Stimulated activated CD8-positive, alpha-beta memory T cell treated with anti-CD3 and anti-CD28 coated beads, Interleukin-15, amount 100 ng/mL, for 4 hours (primary cell): Measurements from ENCODE around the gene CHRNB1.
"Not testable (repeated sequence)": the region's sequence is repeated elsewhere in the genome, so short reads cannot be mapped to it uniquely, and the experiment has no call there.

Experiments used
- DNase-seq, 2 donors: peaks; one replicate each; pipeline ENCODE4 v3.0.0-alpha.2; 2020; ENCODE audit warnings: low read depth in 2 of 2

The CHRNB1 gene

DNA sequence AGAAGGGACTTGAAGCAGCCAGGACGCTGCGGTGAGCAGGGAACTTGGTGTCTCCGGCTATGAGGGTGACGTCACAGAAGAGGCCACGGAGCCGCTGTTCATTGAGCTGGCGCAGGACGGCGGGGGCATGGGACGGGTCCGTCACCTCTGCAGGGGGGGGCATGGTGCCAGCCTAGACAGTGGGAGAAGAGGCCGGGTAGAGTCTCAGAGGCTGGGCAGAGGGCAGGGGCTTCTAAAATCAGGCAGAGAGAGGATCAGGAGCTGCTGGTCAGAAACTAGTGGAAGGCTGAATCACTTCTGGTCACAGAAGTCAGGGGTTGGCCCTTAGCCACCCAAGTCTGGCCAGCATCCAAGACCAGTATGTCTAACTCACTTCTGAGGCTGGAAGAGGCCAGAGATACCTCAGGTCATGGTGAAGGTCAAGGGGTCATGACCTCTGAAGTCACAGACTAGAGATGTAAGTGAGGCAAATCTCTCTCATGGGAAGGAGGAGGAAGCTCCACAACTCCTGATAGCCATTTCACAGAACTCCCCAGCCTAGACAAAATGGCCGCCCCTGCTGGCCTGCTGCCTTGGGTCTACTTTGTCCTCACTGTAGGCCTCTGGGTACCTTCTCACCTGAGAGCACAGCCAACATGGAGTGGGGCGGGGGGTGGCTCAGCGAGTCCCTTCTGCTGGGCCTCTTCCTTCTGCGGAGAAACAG is 21.9 kb downstream of the CHRNB1 start:
- DNase-seq: no peak

GRCh38 chr17:7467498-7467897 is 22.6 kb downstream of the CHRNB1 start:
- no peak for DNase-seq

GRCh38 chr17:7468290-7468689 is 23.4 kb downstream of the CHRNB1 start:
- no peak for DNase-seq

DNA sequence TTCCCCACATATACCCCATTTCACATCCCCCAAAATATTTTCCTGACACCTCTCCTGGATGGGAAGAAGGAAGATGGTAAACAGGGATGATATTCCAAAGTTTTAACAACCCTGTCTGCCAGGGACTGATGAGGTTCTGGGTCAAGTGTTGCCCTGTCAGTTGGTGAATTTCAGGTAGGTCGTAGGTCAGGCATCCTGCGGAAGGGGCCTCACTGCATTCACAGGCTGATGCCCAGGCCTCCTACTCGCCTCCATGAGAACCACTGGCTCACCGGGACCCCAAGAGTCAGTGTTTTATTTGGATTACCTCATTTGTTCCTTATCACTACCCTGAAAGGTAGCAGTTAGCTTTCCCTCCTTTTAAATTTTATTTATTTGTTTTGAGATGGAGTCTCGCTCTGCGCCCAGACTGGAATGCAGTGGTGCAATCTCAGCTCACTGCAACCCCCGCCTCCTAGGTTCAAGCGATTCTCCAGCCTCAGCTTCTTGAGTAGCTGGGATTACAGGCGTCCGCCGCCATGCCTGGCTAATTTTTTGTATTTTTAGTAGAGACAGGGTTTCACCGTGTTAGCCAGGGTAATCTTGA is 24.0 kb downstream of the CHRNB1 start:
- no peak for DNase-seq

DNA sequence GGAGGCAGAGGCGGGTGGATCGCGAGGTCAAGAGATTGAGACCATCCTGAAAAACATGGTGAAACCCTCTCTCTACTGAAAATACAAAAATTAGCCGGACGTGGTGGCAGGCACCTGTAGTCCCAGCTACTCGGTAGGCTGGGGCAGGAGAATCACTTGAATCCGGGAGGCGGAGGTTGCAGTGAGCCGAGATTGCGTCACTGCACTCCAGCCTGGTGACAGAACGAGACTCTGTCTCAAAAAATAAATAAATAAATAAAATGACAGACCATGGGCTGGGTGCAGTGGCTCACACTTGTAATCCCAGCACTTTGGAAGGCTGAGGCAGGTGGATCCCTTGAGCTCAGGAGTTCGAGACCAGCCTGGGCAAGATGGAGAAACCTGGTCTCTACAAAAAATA is 25.0 kb downstream of the CHRNB1 start:
- DNase-seq: not testable (repeated sequence)

GRCh38 chr17:7470457-7470973 is 25.7 kb downstream of the CHRNB1 start:
- DNase-seq: not testable (repeated sequence)

DNA sequence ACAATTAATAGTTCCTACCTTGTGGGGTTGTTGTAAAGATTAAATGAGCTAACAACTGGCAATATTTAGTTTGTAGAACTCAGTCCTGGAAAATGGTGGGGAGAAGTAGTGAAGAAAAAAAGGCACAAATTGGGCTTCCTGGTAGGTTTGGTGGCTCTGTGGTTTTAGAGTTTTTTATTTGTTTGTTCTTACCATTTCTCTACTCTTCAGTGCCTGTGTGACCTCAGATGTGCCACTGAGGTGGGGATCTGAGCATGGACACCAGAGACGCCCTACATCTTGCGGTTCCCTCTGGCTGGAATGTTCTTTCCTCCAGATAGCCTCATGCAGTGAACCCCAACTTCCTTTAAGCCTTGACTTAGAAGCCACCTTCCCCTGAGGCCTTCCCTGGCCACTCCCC is 26.9 kb downstream of the CHRNB1 start:
- DNase-seq: no peak

DNA sequence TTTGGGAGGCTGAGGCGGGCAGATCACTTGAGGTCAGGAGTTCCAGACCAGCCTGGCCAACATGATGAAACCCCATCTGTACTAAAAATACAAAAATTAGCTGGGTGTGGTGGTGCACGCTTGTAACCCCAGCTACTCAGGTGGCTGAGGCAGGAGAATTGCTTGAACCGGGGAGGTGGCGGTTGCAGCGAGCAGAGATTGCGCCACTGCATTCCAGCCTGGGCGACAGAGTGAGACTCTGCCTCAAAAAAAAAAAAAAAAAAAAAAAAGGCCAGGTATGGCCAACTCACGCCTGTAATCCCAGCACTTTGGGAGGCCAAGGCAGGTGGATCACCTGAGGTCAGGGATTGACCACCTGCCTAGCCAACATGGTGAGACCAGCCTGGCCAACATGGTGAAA is 29.9 kb downstream of the CHRNB1 start:
- DNase-seq: not testable (repeated sequence)

- DNase-seq: no peak
Observed at GRCh38 chr17:7475764-7476422, 31.0 kb downstream of the CHRNB1 start.

GRCh38 chr17:7476494-7476893 is 31.6 kb downstream of the CHRNB1 start:
- no peak for DNase-seq

DNA sequence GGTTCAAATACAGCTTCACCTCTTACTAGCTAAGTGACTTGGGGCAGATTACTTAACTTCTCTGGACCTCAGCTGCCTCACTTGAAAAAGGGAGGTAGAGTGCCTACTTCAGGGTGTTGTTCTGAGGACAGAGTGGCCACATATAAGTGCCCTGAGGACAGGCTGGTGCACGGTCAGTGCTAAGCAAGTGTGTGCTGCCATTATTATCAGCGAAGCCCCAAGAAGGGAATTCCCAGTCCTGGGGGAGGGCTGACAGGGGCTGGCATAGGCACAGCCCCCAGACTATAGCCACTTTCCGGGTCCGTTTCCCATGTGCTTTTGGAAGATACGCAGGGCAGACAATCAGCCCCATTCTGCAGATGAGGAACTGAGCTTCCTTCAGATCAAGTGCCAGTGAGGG is 32.1 kb downstream of the CHRNB1 start:
- no peak for DNase-seq

- DNase-seq: peak in 1 of 2 donors; percentile 17
Observed at GRCh38 chr17:7477392-7478275, 32.8 kb downstream of the CHRNB1 start.

- DNase-seq: peak in 1 of 2 donors; percentile 41
Observed at GRCh38 chr17:7478276-7479212, 33.7 kb downstream of the CHRNB1 start.

DNA sequence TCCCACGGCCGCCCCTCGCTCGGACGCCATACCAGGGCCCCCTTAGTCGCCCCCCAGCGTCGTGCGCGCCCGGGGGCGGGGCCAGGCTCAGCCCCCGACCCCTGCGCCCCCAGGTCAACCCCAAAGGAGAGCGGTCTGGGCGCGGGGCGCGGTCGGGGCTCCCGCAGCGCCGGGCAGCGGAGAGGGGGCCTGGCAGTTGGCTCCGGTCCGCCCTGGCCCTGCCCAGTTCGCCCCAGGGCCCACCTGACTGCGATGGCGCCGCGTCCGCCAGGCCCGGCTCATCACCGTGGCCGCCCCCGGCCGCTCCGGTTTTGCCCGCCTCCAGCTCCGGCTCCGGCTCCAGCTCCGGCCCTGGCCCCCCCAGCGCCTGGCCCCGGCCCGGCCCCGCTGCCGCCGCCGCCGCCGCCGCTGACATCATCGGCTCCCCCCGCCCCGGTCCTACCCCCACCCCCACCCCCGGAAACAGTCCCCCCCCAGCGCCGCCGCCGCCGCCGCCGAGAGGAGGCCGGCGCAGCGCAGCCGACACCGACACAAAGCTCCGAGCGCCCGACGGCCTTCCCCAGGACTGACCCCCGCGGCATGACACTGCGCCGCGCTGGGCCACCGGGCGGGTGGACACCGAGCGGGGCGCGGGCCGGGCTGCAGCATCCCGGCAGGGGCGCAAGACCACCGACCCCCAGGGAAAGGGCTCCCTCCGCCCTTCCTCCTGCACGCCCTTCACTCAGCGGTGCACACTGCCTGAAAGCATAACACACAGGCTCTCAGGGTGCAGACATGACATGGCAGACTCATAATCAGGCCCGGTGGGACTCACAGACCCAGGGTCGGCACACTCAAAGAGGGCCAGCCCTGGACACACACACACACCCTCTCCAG is 34.6 kb downstream of the CHRNB1 start, which contains the start of gene ZBTB4:
ZBTB4 (minus strand) TSS at position 419 of the 876 bp plus-strand sequence. CDS start 12,830 bp downstream, outside the sequence.
- DNase-seq: peak in 1 of 2 donors; percentile 45

GRCh38 chr17:7480089-7480384 is 35.2 kb downstream of the CHRNB1 start:
- no peak for DNase-seq

DNA sequence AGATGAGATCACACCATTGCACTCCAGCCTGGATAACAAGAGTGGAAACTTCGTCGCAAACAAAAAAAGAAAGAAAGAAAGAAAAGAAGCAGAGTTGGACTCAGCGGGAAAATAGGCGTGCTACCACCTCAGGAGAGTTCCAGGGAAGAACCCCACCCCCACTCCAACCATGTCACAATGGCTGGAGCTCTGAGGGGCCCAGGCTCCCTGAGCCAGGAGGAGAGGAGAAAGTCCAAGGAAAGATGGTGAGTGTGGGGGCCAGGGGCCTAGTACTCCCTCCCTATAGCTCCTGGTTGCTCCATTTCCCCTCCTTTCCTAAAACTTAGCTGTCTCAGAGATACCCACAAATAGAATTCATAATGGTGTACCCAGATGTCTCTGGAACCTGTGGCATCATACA is 36.4 kb downstream of the CHRNB1 start, which contains the start of gene SLC35G6:
SLC35G6 (plus strand) TSS at position 172 of the 400 bp plus-strand sequence; CDS start at position 243, 71 bp downstream.
- DNase-seq: not testable (repeated sequence)

DNA sequence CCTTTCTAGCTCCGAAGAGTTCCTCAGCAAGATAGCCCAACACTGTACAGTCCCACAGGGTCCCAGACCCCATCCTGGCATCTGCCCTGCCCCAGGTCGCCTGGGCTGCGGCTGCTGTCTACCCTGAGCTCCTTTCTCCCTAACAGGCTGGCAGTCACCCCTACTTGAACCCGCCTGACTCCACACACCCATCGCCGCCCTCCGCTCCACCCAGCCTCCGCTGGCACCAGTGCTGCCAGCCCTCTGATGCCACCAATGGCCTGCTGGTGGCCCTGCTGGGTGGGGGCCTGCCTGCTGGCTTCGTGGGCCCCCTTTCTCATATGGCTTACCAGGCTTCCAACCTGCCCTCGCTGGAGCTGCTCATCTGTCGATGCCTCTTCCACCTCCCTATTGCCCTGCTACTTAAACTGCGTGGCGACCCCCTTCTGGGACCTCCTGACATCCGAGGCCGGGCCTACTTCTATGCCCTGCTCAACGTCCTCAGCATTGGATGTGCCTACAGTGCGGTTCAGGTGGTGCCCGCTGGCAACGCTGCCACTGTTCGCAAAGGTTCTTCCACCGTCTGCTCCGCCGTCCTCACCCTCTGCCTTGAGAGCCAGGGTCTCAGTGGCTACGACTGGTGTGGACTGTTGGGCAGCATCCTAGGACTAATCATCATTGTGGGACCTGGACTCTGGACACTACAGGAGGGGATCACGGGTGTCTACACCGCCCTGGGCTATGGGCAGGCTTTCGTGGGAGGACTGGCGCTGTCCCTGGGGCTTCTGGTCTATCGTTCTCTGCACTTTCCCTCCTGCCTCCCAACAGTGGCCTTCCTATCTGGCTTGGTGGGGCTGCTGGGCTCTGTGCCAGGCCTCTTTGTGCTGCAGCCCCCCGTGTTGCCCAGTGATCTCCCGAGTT is 37.2 kb downstream of the CHRNB1 start:
- not testable (repeated sequence) for DNase-seq

DNA sequence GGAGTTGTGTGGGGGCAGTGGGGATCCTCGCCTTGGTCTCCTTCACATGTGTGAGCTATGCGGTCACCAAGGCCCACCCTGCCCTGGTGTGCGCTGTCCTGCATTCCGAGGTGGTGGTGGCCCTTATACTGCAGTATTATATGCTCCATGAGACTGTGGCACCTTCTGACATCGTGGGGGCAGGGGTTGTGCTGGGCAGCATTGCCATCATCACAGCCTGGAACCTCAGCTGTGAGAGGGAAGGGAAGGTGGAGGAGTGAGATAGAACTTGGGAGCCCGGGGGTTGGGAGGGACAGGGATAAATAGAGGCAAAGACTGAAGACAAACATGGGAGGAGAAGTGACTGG is 37.9 kb downstream of the CHRNB1 start:
- not testable (repeated sequence) for DNase-seq
